Kidney epithelial cell (primary cell): Measurements from ENCODE around the gene OTOA. TPM values are rescaled to one million over a fixed set of nuclear protein-coding genes. Genes with fewer than 3 reads are reported as not detected.

Experiments
- DNase-seq: peaks from one replicate; pipeline ENCODE4 v3.0.0-alpha.2; 2010; ENCODE audit warnings: low read depth
- H3K27me3 ChIP-seq: 2 replicates; pipeline ENCODE4 v1.6.0; 2011; ENCODE audit warnings: low read length; ENCODE audit not compliant: control insufficient read depth, insufficient read depth
- H3K36me3 ChIP-seq: 2 replicates; pipeline ENCODE4 v1.5.1; 2011; ENCODE audit warnings: low read length; ENCODE audit not compliant: control insufficient read depth, insufficient read depth
- H3K4me3 ChIP-seq: 2 replicates; pipeline ENCODE4 v1.5.1; 2011; ENCODE audit warnings: low read depth, mild to moderate bottlenecking, control low read depth, low read length
- CTCF ChIP-seq: IDR thresholded peaks from 2 replicates; pipeline ENCODE4 v1.5.1; 2011; ENCODE audit warnings: mild to moderate bottlenecking, moderate library complexity, low read length, control low read depth, inconsistent platforms; ENCODE audit not compliant: insufficient read depth, poor library complexity, severe bottlenecking
- total RNA-seq: library from RNA; depleted of rRNA; stranded (reverse); fragments of >200 nt; gene quantifications from 2 replicates; pipeline ENCODE4 v1.2.3, GENCODE V29; 2015

OTOA gene
- total RNA-seq, 1 donor from 2014 or later, result 0.17 TPM

GRCh38 chr16:21653571-21653970 lies 10.2 kb upstream of the OTOA start:
- DNase-seq, result no peak
- Histone ChIP-seq H3K4me3 (no peak overlapping the region), H3K27me3 (no peaks in the 10 kb centered on the region), H3K36me3 (no peaks in the 10 kb centered on the region)
- TF ChIP-seq CTCF, result no peak

DNA sequence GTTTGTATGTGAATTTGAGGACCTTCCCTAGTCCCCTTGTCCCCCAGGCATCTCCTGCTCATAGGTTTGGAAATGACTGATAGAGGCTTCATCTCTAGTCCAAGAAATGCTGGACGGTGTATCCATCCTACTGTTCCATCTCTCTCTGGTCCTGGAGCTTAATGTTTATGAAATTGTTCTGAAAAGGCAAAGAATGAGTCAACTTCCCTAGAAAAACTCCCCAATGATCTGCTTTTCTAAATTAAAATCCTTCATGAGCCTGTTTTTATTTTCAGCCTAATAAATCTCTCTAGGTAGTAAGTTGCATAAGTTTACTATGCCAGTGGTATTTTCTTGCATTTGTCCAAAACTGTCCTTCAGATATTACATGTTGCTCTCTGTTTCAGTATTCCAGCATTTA lies 9.3 kb upstream of the OTOA start:
- Histone ChIP-seq H3K27me3 (no peaks in the 10 kb centered on the region), H3K4me3 (no peak overlapping the region), H3K36me3 (no peaks in the 10 kb centered on the region)
- no peak for TF ChIP-seq CTCF
- no peak for DNase-seq

DNA sequence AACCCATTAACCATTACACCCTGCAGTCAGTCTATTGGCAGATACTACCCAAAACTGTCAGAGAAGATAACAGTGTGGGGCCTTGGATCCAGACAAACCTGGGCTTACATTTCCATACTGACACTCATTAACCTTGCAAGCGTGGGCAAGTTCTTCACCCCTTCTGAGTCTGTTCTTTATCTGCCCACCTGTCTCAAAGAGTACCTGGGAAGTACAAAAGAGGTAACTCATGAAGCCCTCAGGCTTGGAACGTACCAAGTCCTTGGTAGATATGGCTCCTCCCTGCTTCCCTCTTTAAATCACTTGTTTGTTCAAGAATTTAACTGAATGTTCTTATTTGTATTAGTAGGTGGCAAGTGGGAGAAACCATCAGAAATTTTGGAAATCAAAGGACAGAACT lies 8.9 kb upstream of the OTOA start:
- Histone ChIP-seq H3K27me3 (no peaks in the 10 kb centered on the region), H3K4me3 (no peak overlapping the region), H3K36me3 (no peaks in the 10 kb centered on the region)
- DNase-seq, result no peak
- TF ChIP-seq CTCF, result no peak

DNA sequence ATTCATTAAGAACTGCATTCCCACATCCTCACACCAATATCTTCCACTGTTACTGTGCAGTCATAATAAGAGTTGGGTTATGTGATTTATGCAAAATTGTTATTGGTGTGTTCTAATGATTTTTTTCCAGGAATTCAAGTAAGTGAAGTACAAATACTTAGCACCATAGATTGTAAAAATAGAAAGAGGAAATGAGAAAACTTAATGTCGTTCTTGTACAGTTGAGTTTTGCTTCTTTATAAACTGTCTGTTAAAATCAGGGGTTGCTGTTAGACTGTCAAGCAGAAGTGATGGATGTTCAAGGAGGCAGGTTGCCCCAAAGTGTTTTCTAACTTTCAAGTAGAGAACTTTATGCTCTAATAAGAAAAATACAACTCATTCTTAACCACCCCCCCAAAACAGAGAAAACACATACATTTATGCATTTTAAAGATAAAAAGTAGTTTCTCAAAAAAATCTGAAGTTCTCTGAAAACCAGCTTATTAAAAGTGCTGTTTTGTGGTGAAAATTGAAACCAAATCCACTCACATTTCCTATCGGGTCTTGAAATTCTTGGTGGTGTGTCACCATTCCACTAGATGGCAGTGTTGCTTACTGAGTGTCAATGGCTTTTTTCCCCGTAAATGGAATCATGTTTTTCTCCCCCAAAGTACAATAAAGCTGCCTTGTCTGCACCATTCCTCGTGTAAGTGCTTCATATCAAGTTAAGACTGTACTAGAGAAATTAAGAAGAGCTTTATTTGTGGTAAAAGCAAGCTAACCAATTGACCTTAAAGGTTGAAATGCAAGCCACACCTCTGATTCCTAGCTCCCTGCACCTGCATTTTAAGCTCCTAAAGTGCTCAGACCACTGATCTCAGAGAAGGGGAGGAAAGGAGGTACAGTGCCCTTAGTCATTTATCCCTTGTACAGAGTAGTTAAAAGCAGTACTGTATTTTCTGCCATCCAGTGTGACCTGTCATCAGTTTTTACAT lies 6.7 kb upstream of the OTOA start:
- H3K36me3 ChIP-seq, result no peaks in the 10 kb centered on the region
- H3K4me3 ChIP-seq, result no peak overlapping the region
- peak; percentile 14 for DNase-seq
- no peaks in the 10 kb centered on the region for H3K27me3 ChIP-seq
- TF ChIP-seq CTCF, result peak; percentile 83

DNA sequence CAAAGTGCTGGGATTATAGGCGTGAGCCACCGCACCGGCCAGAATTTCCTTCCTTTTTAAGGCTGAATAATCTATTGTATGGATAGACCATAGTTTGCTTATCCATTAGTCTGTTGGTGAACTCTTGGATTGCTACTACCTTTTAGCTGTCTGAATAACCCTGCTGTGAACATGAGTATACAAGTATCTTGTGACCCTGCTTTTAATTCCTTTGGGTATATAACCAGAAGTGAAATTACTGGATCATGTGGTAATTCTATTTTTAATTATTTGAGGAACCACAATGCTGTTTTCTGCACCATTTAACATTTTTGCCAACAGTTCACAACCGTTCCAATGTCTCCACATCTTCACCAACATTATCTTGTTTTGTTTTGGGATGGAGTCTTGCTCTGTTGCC lies 4.6 kb upstream of the OTOA start:
- no peak for TF ChIP-seq CTCF
- no peaks in the 10 kb centered on the region for H3K36me3 ChIP-seq
- no peak overlapping the region for H3K4me3 ChIP-seq
- H3K27me3 ChIP-seq, result peaks cover 6% of the 10 kb centered on the region
- DNase-seq, result no peak
